K562 (cell line): ENCODE measurements around the gene KLHL25. TPM values are rescaled to one million over a fixed set of nuclear protein-coding genes. Genes with fewer than 3 reads are reported as not detected.

Source experiments
- ATAC-seq: fragments of 200-7000 bp; cut with Tn5 transposase; 3 replicates; pipeline ENCODE4 v1.9.1; 2020; ENCODE audit warnings: moderate library complexity
- BruUV-seq: library from RNA; stranded (reverse); fragments of 400-500 nt; replicated peaks from 2 replicates; lab custom pipeline; 2021; lab: Mats Ljungman, UMichigan
- CTCF ChIA-PET: fragments of 300-600 bp; formaldehyde crosslinking; extraction: SDS; loops from one replicate; lab custom pipeline; 2021; ENCODE audit warnings: low intra/inter-chr PET ratio; lab: Yijun Ruan, JAX
- POLR2A ChIA-PET: fragments of 300-600, 350-650 bp; sonication (Branson Sonifier 250); formaldehyde crosslinking; extraction: SDS; loops from one replicate; lab custom pipeline; 2021; ENCODE audit warnings: antibody characterized with exemption, inconsistent platforms; lab: Yijun Ruan, JAX
- DNase-seq, 4 experiments: peaks; one replicate each; pipeline versions ENCODE4 v3.0.0 to v3.0.0-alpha.2; 2011 to 2018; ENCODE audit warnings: low spot score in 3 of 4, mixed read lengths in 3 of 4; ENCODE audit errors: extremely low read depth in 1 of 4
- FAIRE-seq: peaks from 2 replicates; lab custom pipeline; 2011; peaks lifted over from hg19 to GRCh38; lab: Jason Lieb, UNC
- H2AFZ ChIP-seq: 2 replicates; pipeline ENCODE4 v1.6.0; 2011; ENCODE audit warnings: low read depth, low read length, control low read depth, inconsistent platforms
- H3K27ac ChIP-seq: fragments of 200-600 bp; 3 replicates; pipeline ENCODE4 v1.8.0; 2011; ENCODE audit warnings: low read depth, mild to moderate bottlenecking, control low read depth, inconsistent platforms, low read length, moderate library complexity, mixed read lengths; ENCODE audit errors: extremely low read depth
- H3K27me3 ChIP-seq, 2 experiments: fragments of 300-600 bp in 1 of 2; 2 replicates in 1 of 2; 3 replicates in 1 of 2; pipeline versions ENCODE4 v1.6.0 to v1.8.0; 2011; ENCODE audit warnings: inconsistent platforms in 2 of 2, low read length in 2 of 2, mild to moderate bottlenecking in 1 of 2, mixed read lengths in 1 of 2, moderate library complexity in 1 of 2; ENCODE audit not compliant: control insufficient read depth in 2 of 2, insufficient read depth in 2 of 2
- H3K36me3 ChIP-seq: fragments of 300-600 bp; 3 replicates; pipeline ENCODE4 v1.8.0; 2011; ENCODE audit warnings: mild to moderate bottlenecking, low read length, inconsistent platforms; ENCODE audit not compliant: control insufficient read depth, insufficient read depth
- H3K4me1 ChIP-seq, 2 experiments: fragments of 200-600 bp in 1 of 2; replicated peaks in 1 of 2; 2 replicates in 1 of 2; 3 replicates in 1 of 2; pipeline versions ENCODE4 v1.5.1 to v1.8.0; 2011; ENCODE audit warnings: inconsistent platforms in 2 of 2, low read length in 2 of 2, mild to moderate bottlenecking in 1 of 2, mixed read lengths in 1 of 2, moderate library complexity in 1 of 2; ENCODE audit not compliant: control insufficient read depth in 2 of 2, insufficient read depth in 2 of 2
- H3K4me2 ChIP-seq: 2 replicates; pipeline ENCODE4 v1.6.1; 2011; ENCODE audit warnings: low read length, control low read depth, inconsistent platforms, mixed read lengths; ENCODE audit not compliant: insufficient read depth
- H3K4me3 ChIP-seq: fragments of 200-600 bp; sonication (generic), shearing (Covaris generic); 2 replicates; pipeline ENCODE4 v1.5.1; 2016; ENCODE audit warnings: control low read depth, inconsistent platforms
- H3K79me2 ChIP-seq: fragments of 200-600 bp; 3 replicates; pipeline ENCODE4 v1.8.0; 2011; ENCODE audit warnings: low read length, inconsistent platforms; ENCODE audit not compliant: control insufficient read depth, insufficient read depth
- H3K9ac ChIP-seq, 2 experiments: 2 replicates each; pipeline versions ENCODE4 v1.6.0 to v1.6.1; 2011; ENCODE audit warnings: low read depth in 2 of 2, low read length in 2 of 2, control low read depth in 1 of 2, inconsistent platforms in 1 of 2, mild to moderate bottlenecking in 1 of 2, mixed read lengths in 1 of 2; ENCODE audit not compliant: insufficient read depth in 1 of 2
- H3K9me1 ChIP-seq: one replicate; pipeline ENCODE4 v1.6.0; 2011; ENCODE audit warnings: inconsistent platforms, mild to moderate bottlenecking, low read length, moderate library complexity; ENCODE audit not compliant: control insufficient read depth, insufficient read depth
- H3K9me3 ChIP-seq: replicated peaks from 2 replicates; pipeline ENCODE4 v1.5.1; 2011; ENCODE audit warnings: low read depth, low read length, inconsistent platforms; ENCODE audit not compliant: control insufficient read depth, insufficient read depth
- H4K20me1 ChIP-seq: replicated peaks from 2 replicates; pipeline ENCODE4 v1.6.1; 2011; ENCODE audit warnings: low read length, inconsistent platforms, mixed read lengths; ENCODE audit not compliant: control insufficient read depth, insufficient read depth
- ARID2 ChIP-seq: fragments of 450-650 bp; IDR thresholded peaks from 2 replicates; pipeline ENCODE4 v1.6.1; 2017; ENCODE audit warnings: antibody characterized with exemption, mild to moderate bottlenecking
- ELF1 ChIP-seq: fragments of 200-800 bp; sonication (Bioruptor generic); IDR thresholded peaks from 2 replicates; pipeline ENCODE4 v1.6.1; 2016; ENCODE audit warnings: missing genetic modification characterization, missing compliant biosample characterization
- GTF2E2 ChIP-seq: fragments of 200-800 bp; sonication (Bioruptor generic); IDR thresholded peaks from 2 replicates; pipeline ENCODE4 v1.6.1; 2016; ENCODE audit warnings: missing genetic modification characterization, missing compliant biosample characterization
- KLF10 ChIP-seq: fragments of 250-450 bp; sonication (Bioruptor Pico); IDR thresholded peaks from 2 replicates; pipeline ENCODE4 v1.6.1; 2021; ENCODE audit warnings: matching md5 sums
- NFATC3 ChIP-seq: fragments of 450-650 bp; IDR thresholded peaks from 2 replicates; pipeline ENCODE4 v1.6.1; 2017; ENCODE audit warnings: mild to moderate bottlenecking
- TAF15 ChIP-seq: fragments of 200-400 bp; formaldehyde crosslinking; IDR thresholded peaks from 2 replicates; pipeline ENCODE4 v1.6.1; 2017; ENCODE audit warnings: mild to moderate bottlenecking, low read depth, low read length, moderate library complexity
- WGBS: fragments of 100-300 bp; shearing (Covaris generic); methylation state at CpG from one replicate; pipeline ENCODE4 v1.1.6; 2016; ENCODE audit warnings: low coverage, mixed read lengths; ENCODE audit not compliant: insufficient coverage; ENCODE audit errors: missing lambda C conversion rate; 5-methylcytosine and 5-hydroxymethylcytosine counted together
- in situ Hi-C: fragments of 300-500 bp; cut with MboI; formaldehyde crosslinking; loops from 4 replicates; pipeline ENCODE4 v1.15.0; 2018; ENCODE audit warnings: inconsistent platforms, mixed read lengths
- intact Hi-C: fragments of 100-400 bp; cut with micrococcal nuclease; formaldehyde crosslinking; loops from 2 replicates; pipeline ENCODE4 v1.14.2; 2022
- polyA plus RNA-seq, 8 experiments: library from polyadenylated mRNA; depleted of rRNA in 4 of 8; stranded (reverse) in 5 of 8; unstranded in 3 of 8; fragments of >200 nt; fragmentation: Nextera tagmentation in 2 of 8; fragmentation: Illumina TruSeq in 1 of 8; extraction: Ambion mirVana in 2 of 8; extraction: Trizol in 1 of 8; gene quantifications; 2 replicates each; pipeline versions ENCODE4 v1.2.1 to v1.2.3, GENCODE V29; 2011 to 2014; ENCODE audit warnings: inconsistent platforms in 1 of 8, missing spikeins in 1 of 8
- total RNA-seq, 7 experiments: library from RNA; depleted of rRNA in 6 of 7; stranded (reverse); fragments of >200 nt in 6 of 7; fragmentation: Illumina TruSeq in 2 of 7; extraction: Trizol in 2 of 7; gene quantifications; 2 replicates each; pipeline versions ENCODE4 v1.2.1 to v1.2.3, GENCODE V29; 2011 to 2021; ENCODE audit warnings: low replicate concordance in 1 of 7
- TF ChIP-seq, protein P1 (sequence below): sonication (generic); formaldehyde crosslinking; IDR thresholded peaks from 2 replicates; pipeline ENCODE4 v1.8.0; 2022; ENCODE audit warnings: missing genetic modification reagents, mild to moderate bottlenecking, borderline replicate concordance

KLHL25 gene
- total and polyA plus RNA-seq, 9 of the 15 experiments (the other 6 are each of a cell fraction or from before 2014, with no cell fraction given) = 0.04 to 0.14 (median 0.10) TPM; not detected in 3

DNA sequence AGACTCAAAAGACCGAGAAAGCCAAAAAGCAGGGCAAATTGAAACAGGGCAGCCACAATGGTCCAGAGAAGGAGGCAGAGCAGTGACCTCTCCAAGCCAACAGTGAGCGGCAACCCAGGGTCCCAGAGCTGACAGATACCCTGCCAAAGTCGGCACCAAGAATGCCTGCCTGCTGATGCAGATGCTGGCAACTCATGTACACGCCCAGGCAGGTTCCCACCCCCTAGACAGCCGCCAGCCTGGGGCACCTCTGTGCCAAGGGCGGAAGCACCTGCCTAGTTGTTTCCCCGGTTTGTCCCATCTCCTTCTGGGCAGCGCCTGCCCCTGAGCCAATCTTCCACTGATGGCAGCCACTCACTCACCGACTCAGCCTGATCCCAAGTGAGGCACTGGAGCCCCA, 22.1 kb downstream of the KLHL25 start:
- Histone ChIP-seq H3K27ac (no peak overlapping the region), H3K27me3 (peaks cover 16 to 78% of the 10 kb centered on the region in 2 experiments; a peak in 4 of 5 replicates), H3K9ac (no peak overlapping the region; a peak in 1 of 4 replicates), H2AFZ (no peak overlapping the region), H3K79me2 (no peaks in the 10 kb centered on the region), H3K4me2 (no peak overlapping the region), H3K36me3 (no peaks in the 10 kb centered on the region), H3K9me1 (no peaks in the 10 kb centered on the region), H3K9me3 (no peaks in the 10 kb centered on the region), H4K20me1 (peaks cover 9% of the 10 kb centered on the region; the same call in 1 of the 2 replicates), H3K4me3 (no peak overlapping the region), H3K4me1 (peaks cover 0 to 9% of the 10 kb centered on the region in 2 experiments; a peak in 1 of 5 replicates)
- BruUV-seq = no TSS peak
- no peak for TF ChIP-seq NFATC3
- no peak for TF ChIP-seq ARID2
- TF ChIP-seq ELF1 (tag) = no peak
- FAIRE-seq = no peak
- ATAC-seq = no peak
- in situ Hi-C loops (no loop called here), intact Hi-C loops (no loop called here)
- CTCF ChIA-PET = no interaction called here
- DNase-seq = no peak
- WGBS = 1% methylated on average over 9 of the region's 9 CpGs
- POLR2A ChIA-PET = no interaction called here

DNA sequence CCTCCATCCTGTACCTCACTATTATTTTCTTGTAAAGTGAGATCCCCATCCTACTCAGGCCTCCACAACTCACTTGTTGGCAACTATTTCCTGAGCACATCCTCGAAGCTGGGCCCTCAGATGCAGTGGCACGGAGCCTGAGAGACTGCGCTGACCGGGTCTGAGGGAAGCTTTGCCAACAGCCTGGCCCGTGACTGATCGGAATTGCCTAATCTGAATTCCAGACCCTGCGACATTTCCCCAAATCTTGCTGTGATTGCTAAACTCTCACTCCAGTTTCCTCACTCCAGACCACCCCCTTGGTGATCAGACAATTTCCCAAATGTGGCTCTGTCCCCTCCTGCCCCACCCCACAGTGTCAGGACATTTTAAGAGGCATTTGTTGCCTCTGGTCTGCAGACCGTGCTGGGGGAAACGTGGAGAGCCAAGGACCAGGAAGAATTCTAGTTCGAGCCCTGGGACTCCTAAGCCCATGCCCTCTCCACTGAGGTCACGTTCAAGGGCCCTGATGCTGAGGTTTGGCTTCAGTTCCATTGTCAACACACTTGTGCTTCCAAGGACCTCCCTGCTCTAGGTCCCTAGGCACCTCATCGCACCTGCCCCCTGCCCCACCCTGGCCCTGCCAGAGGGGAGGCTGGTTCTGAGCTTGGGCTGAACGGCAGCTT, 22.8 kb downstream of the KLHL25 start:
- no TSS peak for BruUV-seq
- Histone ChIP-seq H3K27me3 (peaks cover 10 to 70% of the 10 kb centered on the region in 2 experiments; a peak in 4 of 5 replicates), H3K4me2 (no peak overlapping the region), H4K20me1 (peaks cover 9% of the 10 kb centered on the region; the same call in 1 of the 2 replicates), H3K4me1 (peaks cover 0 to 9% of the 10 kb centered on the region in 2 experiments; a peak in 1 of 5 replicates), H3K9me3 (no peaks in the 10 kb centered on the region), H2AFZ (no peak overlapping the region), H3K9ac (no peak overlapping the region), H3K9me1 (no peaks in the 10 kb centered on the region), H3K27ac (no peak overlapping the region), H3K36me3 (no peaks in the 10 kb centered on the region), H3K79me2 (no peaks in the 10 kb centered on the region), H3K4me3 (no peak overlapping the region)
- CTCF ChIA-PET = no interaction called here
- ATAC-seq (no peak), FAIRE-seq (no peak), DNase-seq (no peak)
- intact Hi-C loops = no loop called here
- no peak for TF ChIP-seq GTF2E2
- TF ChIP-seq TAF15 = no peak
- TF ChIP-seq, protein P1, sequence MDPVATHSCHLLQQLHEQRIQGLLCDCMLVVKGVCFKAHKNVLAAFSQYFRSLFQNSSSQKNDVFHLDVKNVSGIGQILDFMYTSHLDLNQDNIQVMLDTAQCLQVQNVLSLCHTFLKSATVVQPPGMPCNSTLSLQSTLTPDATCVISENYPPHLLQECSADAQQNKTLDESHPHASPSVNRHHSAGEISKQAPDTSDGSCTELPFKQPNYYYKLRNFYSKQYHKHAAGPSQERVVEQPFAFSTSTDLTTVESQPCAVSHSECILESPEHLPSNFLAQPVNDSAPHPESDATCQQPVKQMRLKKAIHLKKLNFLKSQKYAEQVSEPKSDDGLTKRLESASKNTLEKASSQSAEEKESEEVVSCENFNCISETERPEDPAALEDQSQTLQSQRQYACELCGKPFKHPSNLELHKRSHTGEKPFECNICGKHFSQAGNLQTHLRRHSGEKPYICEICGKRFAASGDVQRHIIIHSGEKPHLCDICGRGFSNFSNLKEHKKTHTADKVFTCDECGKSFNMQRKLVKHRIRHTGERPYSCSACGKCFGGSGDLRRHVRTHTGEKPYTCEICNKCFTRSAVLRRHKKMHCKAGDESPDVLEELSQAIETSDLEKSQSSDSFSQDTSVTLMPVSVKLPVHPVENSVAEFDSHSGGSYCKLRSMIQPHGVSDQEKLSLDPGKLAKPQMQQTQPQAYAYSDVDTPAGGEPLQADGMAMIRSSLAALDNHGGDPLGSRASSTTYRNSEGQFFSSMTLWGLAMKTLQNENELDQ (CRISPR knock-in tag) = no peak
- TF ChIP-seq KLF10 = no peak
- POLR2A ChIA-PET = no interaction called here
- WGBS = under 1% methylated on average over 11 of the region's 13 CpGs
- in situ Hi-C loops = no loop called here
